ENCODE measurements around the gene RPS19.

RPS19 gene

DNA sequence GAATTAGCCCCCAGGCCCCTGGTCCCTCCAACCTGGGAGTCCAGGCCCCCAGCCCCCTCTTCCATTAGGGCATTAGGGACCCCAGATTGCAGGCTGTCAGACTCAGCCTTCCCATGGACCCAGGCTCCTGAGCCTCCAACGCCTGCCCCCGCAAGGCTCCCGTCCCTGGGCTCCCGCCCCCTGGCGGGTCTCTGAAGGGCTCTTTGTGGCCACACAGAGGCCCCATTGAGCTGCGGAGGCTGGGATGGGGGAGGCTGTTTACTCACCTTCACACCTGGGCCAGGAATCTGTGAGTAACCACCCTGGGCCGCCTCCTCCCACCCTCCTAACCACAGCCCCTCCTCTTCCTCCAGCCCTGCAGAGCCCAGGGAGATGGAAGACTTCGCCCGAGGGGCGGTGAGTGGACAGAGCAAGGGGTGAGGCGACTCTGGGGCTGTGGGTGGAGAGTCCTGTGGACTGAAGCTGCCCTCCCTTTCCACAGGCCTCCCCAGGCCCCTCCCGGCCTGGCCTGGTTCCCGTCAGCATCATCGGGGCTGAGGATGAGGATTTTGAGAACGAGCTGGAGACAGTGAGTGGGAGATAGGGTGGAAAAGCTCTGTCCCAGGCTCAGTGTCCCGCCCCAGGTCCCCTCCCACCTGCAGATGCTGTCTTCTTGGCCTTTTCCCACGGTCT lies 27.8 kb downstream of the RPS19 start:
- TF ChIP-seq, protein P1, sequence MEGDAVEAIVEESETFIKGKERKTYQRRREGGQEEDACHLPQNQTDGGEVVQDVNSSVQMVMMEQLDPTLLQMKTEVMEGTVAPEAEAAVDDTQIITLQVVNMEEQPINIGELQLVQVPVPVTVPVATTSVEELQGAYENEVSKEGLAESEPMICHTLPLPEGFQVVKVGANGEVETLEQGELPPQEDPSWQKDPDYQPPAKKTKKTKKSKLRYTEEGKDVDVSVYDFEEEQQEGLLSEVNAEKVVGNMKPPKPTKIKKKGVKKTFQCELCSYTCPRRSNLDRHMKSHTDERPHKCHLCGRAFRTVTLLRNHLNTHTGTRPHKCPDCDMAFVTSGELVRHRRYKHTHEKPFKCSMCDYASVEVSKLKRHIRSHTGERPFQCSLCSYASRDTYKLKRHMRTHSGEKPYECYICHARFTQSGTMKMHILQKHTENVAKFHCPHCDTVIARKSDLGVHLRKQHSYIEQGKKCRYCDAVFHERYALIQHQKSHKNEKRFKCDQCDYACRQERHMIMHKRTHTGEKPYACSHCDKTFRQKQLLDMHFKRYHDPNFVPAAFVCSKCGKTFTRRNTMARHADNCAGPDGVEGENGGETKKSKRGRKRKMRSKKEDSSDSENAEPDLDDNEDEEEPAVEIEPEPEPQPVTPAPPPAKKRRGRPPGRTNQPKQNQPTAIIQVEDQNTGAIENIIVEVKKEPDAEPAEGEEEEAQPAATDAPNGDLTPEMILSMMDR (conservative IDR thresholded peaks at IDR 0.05; ENCODE audit: low read depth), result no peak
- CTCF ChIA-PET, result interaction anchor here (0.6 to 2.3 kb wide), 4 partner anchors 15 to 69 kb away, joined by 3 to 14 read pairs (median 4); no protein-coding TSS in a partner anchor
- DNase-seq (ENCODE audit: low spot score), result peak; percentile 96
- H3K27ac ChIP-seq, result peak overlapping the region; percentile 91
- POLR2A ChIA-PET (ENCODE audit: low non-redundant PET), result no interaction called here

DNA sequence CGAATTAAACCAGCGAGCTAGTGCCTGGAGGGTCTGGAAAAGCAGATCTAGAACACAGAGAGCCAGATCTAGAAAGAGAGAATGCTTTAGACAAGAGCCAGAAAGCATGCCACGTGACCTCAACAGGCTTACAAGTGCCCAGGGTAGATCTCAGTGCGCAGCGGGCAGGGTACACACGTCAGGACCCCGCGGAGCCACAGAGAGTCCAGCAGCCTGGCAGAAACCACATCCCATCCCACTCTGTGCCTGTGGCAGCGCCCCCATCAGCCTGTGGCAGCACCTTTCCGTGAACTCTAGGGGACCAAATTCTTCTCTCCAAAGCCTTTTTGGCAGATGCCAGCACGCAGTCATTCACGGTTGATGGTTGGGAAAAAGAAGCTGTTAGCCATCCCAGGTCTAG lies 28.9 kb downstream of the RPS19 start:
- DNase-seq (ENCODE audit: low spot score), result no peak
- CTCF ChIA-PET, result no interaction called here
- POLR2A ChIA-PET (ENCODE audit: low non-redundant PET), result interaction anchor here (0.5 kb wide), 1 partner anchor 1463 kb away, joined by 3 read pairs; the partner anchor contains the start of gene SERTAD1
- peak overlapping the region; percentile 91 for H3K27ac ChIP-seq
- TF ChIP-seq, protein P1 (conservative IDR thresholded peaks at IDR 0.05; ENCODE audit: low read depth), result no peak

DNA sequence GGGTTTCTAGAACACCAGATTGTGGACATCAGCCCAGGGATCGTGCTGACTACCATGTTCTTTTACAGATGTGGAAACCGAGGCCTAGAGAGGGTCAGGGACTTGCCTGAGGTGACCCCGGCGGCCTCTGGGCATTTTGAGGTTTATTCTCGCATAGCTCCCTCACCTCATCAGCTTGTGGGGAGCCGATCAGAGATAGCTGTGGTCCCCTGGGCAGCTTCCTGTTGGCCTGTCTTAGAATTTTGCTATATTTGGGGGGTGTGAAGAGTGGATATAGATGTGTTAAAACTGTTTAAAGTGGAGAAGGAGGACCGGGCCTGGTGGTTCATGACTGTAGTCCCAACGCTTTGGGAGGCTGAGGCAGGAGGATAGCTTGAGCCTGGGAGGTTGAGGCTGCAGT lies 29.8 kb downstream of the RPS19 start:
- DNase-seq (ENCODE audit: low spot score), result no peak
- ChIA-PET POLR2A (ENCODE audit: low non-redundant PET) (no interaction called here), CTCF (interaction anchor here (1.2 kb wide), 1 partner anchor 27 kb away, joined by 3 read pairs; no protein-coding TSS in a partner anchor)
- H3K27ac ChIP-seq, result peak overlapping the region; percentile 91; the same call in 1 of the 2 replicates
- TF ChIP-seq, protein P1 (conservative IDR thresholded peaks at IDR 0.05; ENCODE audit: low read depth), result no peak

DNA sequence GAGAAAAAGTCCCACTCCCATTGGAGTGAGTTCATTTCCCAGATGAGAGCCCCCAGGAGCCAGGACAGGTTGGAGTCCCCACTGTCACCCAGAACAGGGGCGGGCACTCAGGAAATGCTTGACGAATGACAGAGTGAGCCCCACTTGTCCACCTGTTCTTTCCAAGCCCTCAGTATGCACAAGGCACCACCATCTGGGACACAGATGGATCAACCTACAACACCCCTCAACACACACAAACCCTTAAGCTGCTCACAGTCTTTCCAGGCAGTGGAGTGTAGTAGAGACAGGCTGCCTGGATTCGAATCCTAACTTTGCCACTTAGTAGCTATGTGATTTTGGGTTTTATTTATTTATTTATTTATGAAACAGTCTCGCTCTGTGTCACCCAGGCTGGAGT lies 30.9 kb downstream of the RPS19 start:
- H3K27ac ChIP-seq, result no peak overlapping the region
- CTCF ChIA-PET, result interaction anchor here (0.7 to 1.9 kb wide), 2 partner anchors 18 to 21 kb away, joined by 3 to 4 read pairs; no protein-coding TSS in a partner anchor
- POLR2A ChIA-PET (ENCODE audit: low non-redundant PET), result no interaction called here
- TF ChIP-seq, protein P1 (conservative IDR thresholded peaks at IDR 0.05; ENCODE audit: low read depth), result no peak
- no peak for DNase-seq (ENCODE audit: low spot score)

DNA sequence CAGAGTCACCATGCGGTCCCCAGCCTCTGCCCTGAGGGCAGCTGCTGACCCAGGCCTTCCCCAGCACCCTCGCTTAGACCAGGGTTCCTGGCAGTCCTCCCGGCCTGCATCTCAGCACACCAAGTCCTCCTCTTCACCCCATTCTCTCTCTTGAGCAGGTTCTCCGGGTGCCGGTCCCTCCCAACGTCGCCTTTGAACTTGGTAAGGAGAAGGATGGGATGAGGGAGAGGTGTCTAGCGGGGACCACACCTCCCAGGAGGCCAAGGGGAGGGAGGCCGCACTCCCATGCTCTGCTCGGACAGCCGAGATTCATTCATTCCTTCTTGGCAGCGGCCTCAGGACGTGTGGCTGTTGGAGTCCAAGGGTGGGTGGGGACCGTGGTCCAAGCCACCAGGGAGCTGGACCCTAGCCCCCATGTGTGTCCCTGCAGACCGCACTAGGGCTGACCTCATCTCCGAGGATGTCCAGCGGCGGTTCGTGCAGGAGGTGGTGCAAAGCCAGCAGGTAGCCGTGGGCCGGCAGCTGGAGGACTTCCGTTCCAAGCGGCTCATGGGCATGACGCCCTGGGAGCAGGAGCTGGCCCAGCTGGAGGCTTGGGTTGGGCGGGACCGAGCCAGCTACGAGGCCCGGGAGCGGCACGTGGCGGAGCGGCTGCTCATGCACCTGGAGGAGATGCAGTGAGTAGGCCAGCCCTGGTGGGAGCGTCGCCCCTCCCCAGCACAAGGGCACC lies 32.3 kb downstream of the RPS19 start:
- DNase-seq (ENCODE audit: low spot score), result no peak
- 0 out of 2 replicates have a peak overlapping the region, but pooled peaks have one; percentile 6 for H3K27ac ChIP-seq
- CTCF ChIA-PET, result interaction anchor here (1.9 kb wide), 1 partner anchor 19 kb away, joined by 4 read pairs; no protein-coding TSS in a partner anchor
- POLR2A ChIA-PET (ENCODE audit: low non-redundant PET), result no interaction called here
- TF ChIP-seq, protein P1 (conservative IDR thresholded peaks at IDR 0.05; ENCODE audit: low read depth), result no peak

DNA sequence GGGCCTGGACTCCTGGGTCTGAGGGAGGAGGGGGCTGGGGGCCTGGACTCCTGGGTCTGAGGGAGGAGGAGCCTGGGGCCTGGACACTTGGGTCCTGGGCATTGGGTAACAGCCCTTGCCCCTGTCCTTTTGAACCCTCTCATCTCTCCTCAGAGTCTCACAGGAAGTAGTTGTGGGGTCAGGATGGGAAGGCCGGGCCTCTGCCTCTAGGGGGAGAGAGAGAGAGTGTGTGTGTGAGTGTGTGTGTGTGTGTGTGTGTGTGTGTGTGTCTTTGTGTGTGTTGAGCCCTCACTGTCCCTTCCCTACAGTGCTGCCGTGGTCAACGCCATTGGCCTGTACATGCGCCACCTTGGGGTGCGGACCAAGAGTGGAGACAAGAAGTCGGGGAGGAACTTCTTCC lies 33.8 kb downstream of the RPS19 start:
- ChIA-PET CTCF (no interaction called here), POLR2A (ENCODE audit: low non-redundant PET) (no interaction called here)
- TF ChIP-seq, protein P1 (conservative IDR thresholded peaks at IDR 0.05; ENCODE audit: low read depth), result no peak
- H3K27ac ChIP-seq, result 0 out of 2 replicates have a peak overlapping the region, but pooled peaks have one; percentile 21
- no peak for DNase-seq (ENCODE audit: low spot score)
